Keratinocyte (primary cell): ENCODE results near the gene RPS27L. TPM values are rescaled to one million over a fixed set of nuclear protein-coding genes. Genes with fewer than 3 reads are reported as not detected.

Experiments
- DNase-seq: peaks from one replicate; pipeline ENCODE4 v3.0.0-alpha.2; 2011; ENCODE audit warnings: low read depth, missing footprints, low spot score
- FAIRE-seq: peaks from 2 replicates; lab custom pipeline; 2011; peaks lifted over from hg19 to GRCh38; lab: Jason Lieb, UNC
- H2AFZ ChIP-seq: 2 replicates; pipeline ENCODE4 v1.6.0; 2012; ENCODE audit warnings: low read length, control low read depth, inconsistent platforms; ENCODE audit not compliant: control insufficient read depth
- H3K27ac ChIP-seq: 2 replicates; pipeline ENCODE4 v1.5.1; 2011; ENCODE audit warnings: low read length; ENCODE audit not compliant: control insufficient read depth, insufficient read depth
- H3K27me3 ChIP-seq: 3 replicates; pipeline ENCODE4 v1.6.0; 2011; ENCODE audit warnings: low read length; ENCODE audit not compliant: control insufficient read depth, insufficient read depth; ENCODE audit errors: extremely low read depth
- H3K36me3 ChIP-seq, 2 experiments: 2 replicates in 1 of 2; 3 replicates in 1 of 2; pipeline ENCODE4 v1.5.1; 2011; ENCODE audit warnings: low read length in 2 of 2, mild to moderate bottlenecking in 1 of 2; ENCODE audit not compliant: control insufficient read depth in 2 of 2, insufficient read depth in 2 of 2; ENCODE audit errors: extremely low read depth in 1 of 2
- H3K4me1 ChIP-seq: 3 replicates; pipeline ENCODE4 v1.5.1; 2011; ENCODE audit warnings: low read length; ENCODE audit not compliant: control insufficient read depth, insufficient read depth; ENCODE audit errors: extremely low read depth
- H3K4me2 ChIP-seq: 3 replicates; pipeline ENCODE4 v1.6.0; 2011; ENCODE audit warnings: low read depth, low read length; ENCODE audit not compliant: control insufficient read depth, insufficient read depth; ENCODE audit errors: extremely low read depth
- H3K4me3 ChIP-seq, 3 experiments: fragments of 200-600 bp in 1 of 3; sonication (generic) in 1 of 3; 2 replicates in 2 of 3; 3 replicates in 1 of 3; pipeline ENCODE4 v1.5.1; 2011 to 2016; ENCODE audit warnings: low read length in 3 of 3, mild to moderate bottlenecking in 3 of 3, control low read depth in 2 of 3, inconsistent platforms in 1 of 3, low read depth in 1 of 3, mixed read lengths in 1 of 3, mixed run types in 1 of 3, moderate library complexity in 1 of 3; ENCODE audit not compliant: control insufficient read depth in 2 of 3, insufficient read depth in 2 of 3; ENCODE audit errors: extremely low read depth in 1 of 3
- H3K79me2 ChIP-seq: 2 replicates; pipeline ENCODE4 v1.6.0; 2012; ENCODE audit warnings: low read length; ENCODE audit not compliant: control insufficient read depth, insufficient read depth
- H3K9ac ChIP-seq: 3 replicates; pipeline ENCODE4 v1.6.0; 2011; ENCODE audit warnings: low read length; ENCODE audit not compliant: control insufficient read depth, insufficient read depth; ENCODE audit errors: extremely low read depth
- H3K9me1 ChIP-seq: 3 replicates; pipeline ENCODE4 v1.6.0; 2011; ENCODE audit warnings: low read length; ENCODE audit not compliant: control insufficient read depth, insufficient read depth; ENCODE audit errors: extremely low read depth
- H3K9me3 ChIP-seq: 2 replicates; pipeline ENCODE4 v1.5.1; 2012; ENCODE audit warnings: low read depth, low read length; ENCODE audit not compliant: control insufficient read depth
- H4K20me1 ChIP-seq: 3 replicates; pipeline ENCODE4 v1.6.0; 2011; ENCODE audit warnings: low read length; ENCODE audit not compliant: control insufficient read depth, insufficient read depth; ENCODE audit errors: extremely low read depth
- EZH2 ChIP-seq: IDR thresholded peaks from one replicate; pipeline ENCODE4 v1.6.1; 2012; ENCODE audit warnings: inconsistent platforms, mild to moderate bottlenecking, low read length, moderate library complexity
- dilution Hi-C: fragments of 300-500 bp; cut with MboI; formaldehyde crosslinking; loops from one replicate; pipeline ENCODE4 v1.7.0; 2020; ENCODE audit warnings: low sequenced_read_pairs; ENCODE audit not compliant: extremely low pct_ligation_motif_present
- polyA plus RNA-seq, 5 experiments: library from polyadenylated mRNA; depleted of rRNA in 3 of 5; stranded (reverse) in 3 of 5; stranded (forward) in 1 of 5; unstranded in 1 of 5; fragments of >200 nt; gene quantifications; 1 replicate in 1 of 5; 2 replicates in 3 of 5; 3 replicates in 1 of 5; pipeline versions ENCODE4 v1.2.1 to v1.2.3, GENCODE V29; 2011 to 2012; ENCODE audit warnings: missing spikeins in 2 of 5, low read depth in 1 of 5, low replicate concordance in 1 of 5
- TF ChIP-seq, protein P1 (sequence below), 3 experiments: IDR thresholded peaks in 1 of 3; conservative IDR thresholded peaks in 1 of 3; optimal IDR thresholded peaks in 1 of 3; 2 replicates in 2 of 3; 3 replicates in 1 of 3; pipeline versions ENCODE3 to v1.5.1; 2011; ENCODE audit warnings: low read length in 3 of 3, mild to moderate bottlenecking in 3 of 3, moderate library complexity in 2 of 3, control low read depth in 1 of 3, inconsistent platforms in 1 of 3; ENCODE audit not compliant: insufficient read depth in 2 of 3; ENCODE audit errors: extremely low read depth in 1 of 3

The RPS27L gene
- polyA plus RNA-seq, 1 donor (not counting 4 experiments of a cell fraction or from before 2014, with no cell fraction given) = 208 TPM

- Histone ChIP-seq H3K9me3 (no peaks in the 10 kb centered on the region), H3K4me3 (no peak overlapping the region), H3K27me3 (no peaks in the 10 kb centered on the region), H3K4me1 (no peaks in the 10 kb centered on the region), H2AFZ (no peak overlapping the region), H3K4me2 (no peak overlapping the region), H4K20me1 (no peaks in the 10 kb centered on the region), H3K9ac (no peak overlapping the region), H3K79me2 (no peaks in the 10 kb centered on the region), H3K36me3 (peaks cover 0 to 4% of the 10 kb centered on the region in 2 experiments), H3K9me1 (no peaks in the 10 kb centered on the region), H3K27ac (no peak overlapping the region)
- TF ChIP-seq, protein P1, sequence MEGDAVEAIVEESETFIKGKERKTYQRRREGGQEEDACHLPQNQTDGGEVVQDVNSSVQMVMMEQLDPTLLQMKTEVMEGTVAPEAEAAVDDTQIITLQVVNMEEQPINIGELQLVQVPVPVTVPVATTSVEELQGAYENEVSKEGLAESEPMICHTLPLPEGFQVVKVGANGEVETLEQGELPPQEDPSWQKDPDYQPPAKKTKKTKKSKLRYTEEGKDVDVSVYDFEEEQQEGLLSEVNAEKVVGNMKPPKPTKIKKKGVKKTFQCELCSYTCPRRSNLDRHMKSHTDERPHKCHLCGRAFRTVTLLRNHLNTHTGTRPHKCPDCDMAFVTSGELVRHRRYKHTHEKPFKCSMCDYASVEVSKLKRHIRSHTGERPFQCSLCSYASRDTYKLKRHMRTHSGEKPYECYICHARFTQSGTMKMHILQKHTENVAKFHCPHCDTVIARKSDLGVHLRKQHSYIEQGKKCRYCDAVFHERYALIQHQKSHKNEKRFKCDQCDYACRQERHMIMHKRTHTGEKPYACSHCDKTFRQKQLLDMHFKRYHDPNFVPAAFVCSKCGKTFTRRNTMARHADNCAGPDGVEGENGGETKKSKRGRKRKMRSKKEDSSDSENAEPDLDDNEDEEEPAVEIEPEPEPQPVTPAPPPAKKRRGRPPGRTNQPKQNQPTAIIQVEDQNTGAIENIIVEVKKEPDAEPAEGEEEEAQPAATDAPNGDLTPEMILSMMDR (optimal IDR thresholded peaks at IDR 0.05 in 1 of 3, IDR thresholded peaks at IDR 0.05 in 1 of 3, conservative IDR thresholded peaks at IDR 0.05 in 1 of 3; ENCODE audit: extremely low read depth in 1 of 3, insufficient read depth in 2 of 3, low read length in 3 of 3) = peak in 1 of 3 experiments; percentile 9
- no peak for TF ChIP-seq EZH2
- no peak for DNase-seq
- FAIRE-seq = no peak
- dilution Hi-C loops = no loop called here
Measured at GRCh38 chr15:63146684-63147083, 10.6 kb downstream of the RPS27L start.

DNA sequence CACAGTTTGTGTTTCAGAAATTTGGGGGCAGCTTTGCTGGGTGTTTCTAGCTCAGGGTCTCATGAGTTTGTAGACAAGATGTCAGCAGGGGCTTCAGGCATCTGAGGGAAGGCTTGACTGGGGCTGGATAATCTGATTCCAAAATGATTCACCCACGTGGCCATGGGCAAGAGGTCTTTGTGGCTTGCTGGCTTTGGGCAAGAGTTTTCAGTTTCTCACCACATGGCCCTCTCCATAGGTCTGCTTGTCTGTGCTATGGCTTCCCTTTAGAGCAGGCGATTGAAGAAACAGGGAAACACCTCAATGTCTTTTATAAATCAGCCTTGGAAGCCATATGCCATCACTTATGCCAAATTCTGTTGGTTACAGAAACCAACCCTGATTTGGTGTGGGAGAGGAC lies 11.9 kb downstream of the RPS27L start:
- dilution Hi-C loops = no loop called here
- Histone ChIP-seq H2AFZ (no peak overlapping the region), H4K20me1 (no peaks in the 10 kb centered on the region), H3K9ac (no peak overlapping the region), H3K4me2 (no peak overlapping the region), H3K27me3 (no peaks in the 10 kb centered on the region), H3K9me3 (no peaks in the 10 kb centered on the region), H3K4me3 (no peak overlapping the region), H3K36me3 (peaks cover 0 to 4% of the 10 kb centered on the region in 2 experiments), H3K27ac (no peak overlapping the region), H3K4me1 (no peaks in the 10 kb centered on the region), H3K9me1 (no peaks in the 10 kb centered on the region), H3K79me2 (no peaks in the 10 kb centered on the region)
- DNase-seq (no peak), FAIRE-seq (no peak)
- TF ChIP-seq, protein P1 (optimal IDR thresholded peaks at IDR 0.05 in 1 of 3, IDR thresholded peaks at IDR 0.05 in 1 of 3, conservative IDR thresholded peaks at IDR 0.05 in 1 of 3; ENCODE audit: extremely low read depth in 1 of 3, insufficient read depth in 2 of 3, low read length in 3 of 3) = no peak
- no peak for TF ChIP-seq EZH2
